ENCODE data around the gene KANSL1. TPM values are rescaled to one million over a fixed set of nuclear protein-coding genes. Genes with fewer than 3 reads are reported as not detected.
A peak's percentile ranks its signal among the peaks of the same experiment; 100 is the strongest.

KANSL1 gene
- total RNA-seq, 1 experiment from 2014 or later, result 72.7 TPM

- peaks cover 28% of the 10 kb centered on the region for H3K4me1 Mint-ChIP-seq
Measured at GRCh38 chr17:46029627-46030026, 163.6 kb downstream of the KANSL1 start.

DNA sequence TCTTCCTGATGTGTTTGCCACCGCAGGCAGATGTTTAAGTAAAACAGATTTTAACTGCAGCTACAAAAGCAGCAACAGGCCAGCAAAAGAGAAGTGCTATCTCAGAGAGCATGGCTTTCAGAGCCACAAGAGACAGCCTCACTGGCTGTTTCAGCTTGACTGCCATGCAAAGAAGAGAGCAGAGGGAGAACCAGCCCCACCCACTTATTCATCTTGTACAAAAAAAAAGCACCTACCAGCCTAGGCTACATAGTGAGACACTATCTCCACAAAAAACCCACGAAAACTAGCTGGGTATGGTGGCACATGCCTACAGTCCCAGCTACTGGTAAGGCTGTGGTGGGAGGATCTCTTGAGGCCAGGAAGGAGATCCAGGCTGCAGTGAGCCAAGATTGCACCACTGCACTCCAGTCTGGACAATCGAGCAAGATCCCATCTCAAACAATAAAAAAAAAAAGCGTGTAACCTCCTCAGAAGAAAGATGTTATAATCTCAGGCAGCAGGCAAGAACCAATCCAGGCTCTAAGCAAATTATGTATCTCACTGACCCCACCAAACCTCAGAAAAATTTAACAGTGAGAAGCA is 164.2 kb downstream of the KANSL1 start:
- POLR2A ChIA-PET, result no interaction called here
- CTCF ChIA-PET, result interaction anchor here (2.0 to 2.3 kb wide), 2 partner anchors 15 to 16 kb away, joined by 8 to 9 read pairs; no protein-coding TSS in a partner anchor

More at GRCh38 chr17:46029627-46030026, 163.6 kb downstream of the KANSL1 start:
- Mint-ChIP-seq H3K27ac (peak overlapping the region; percentile 67; the same call in 1 of the 2 replicates), H3K9me3 (no peaks in the 10 kb centered on the region), H3K27me3 (ENCODE audit: low read depth) (no peaks in the 10 kb centered on the region), H3K4me3 (no peak overlapping the region), H3K36me3 (peaks cover 51% of the 10 kb centered on the region)
- no peak for ATAC-seq
- no peak for TF ChIP-seq RORB (CRISPR knock-in tag; IDR thresholded peaks at IDR 0.05)
- TF ChIP-seq ATF3 (CRISPR knock-in tag; conservative IDR thresholded peaks at IDR 0.05), result no peak
- TF ChIP-seq ZNF425 (CRISPR knock-in tag; conservative IDR thresholded peaks at IDR 0.05), result no peak
- TF ChIP-seq FOXP4 (CRISPR knock-in tag; IDR thresholded peaks at IDR 0.05), result no peak
- no peak for DNase-seq (ENCODE audit: low spot score)
- POLR2A ChIA-PET, result no interaction called here
- CTCF ChIA-PET, result interaction anchor here (0.6 to 2.3 kb wide), 2 partner anchors 15 to 163 kb away, joined by 3 to 8 read pairs; partner anchors contain the start of gene KANSL1

DNA sequence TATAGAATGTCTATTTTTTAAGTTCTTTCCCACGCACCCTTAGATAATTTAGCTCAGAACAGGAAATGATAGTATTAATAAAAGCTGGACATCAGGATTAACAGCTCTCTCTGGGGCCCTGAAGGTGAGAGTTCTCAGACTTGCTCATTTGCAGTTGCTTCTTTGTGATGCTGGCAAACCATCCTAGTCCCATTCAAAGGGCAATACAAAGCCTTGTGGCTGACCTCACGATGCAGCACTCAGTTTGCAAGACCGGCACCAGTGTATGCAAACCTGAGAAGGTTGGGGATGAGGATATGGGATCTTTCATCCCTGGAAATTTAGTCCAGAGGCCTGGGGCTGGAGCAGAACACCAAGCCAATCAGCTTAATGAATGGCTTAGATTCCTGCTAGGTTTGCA is 164.9 kb downstream of the KANSL1 start:
- H3K4me3 Mint-ChIP-seq, result no peak overlapping the region
- H3K27ac Mint-ChIP-seq, result peak overlapping the region; percentile 82; the same call in 1 of the 2 replicates
- H3K4me1 Mint-ChIP-seq, result peaks cover 28% of the 10 kb centered on the region
- ATAC-seq (no peak), DNase-seq (ENCODE audit: low spot score) (no peak)
- no peaks in the 10 kb centered on the region for H3K9me3 Mint-ChIP-seq
- CTCF ChIA-PET, result interaction anchor here (2.0 kb wide), 1 partner anchor 16 kb away, joined by 9 read pairs; no protein-coding TSS in a partner anchor
- no peaks in the 10 kb centered on the region for H3K27me3 Mint-ChIP-seq (ENCODE audit: low read depth)
- H3K36me3 Mint-ChIP-seq, result peaks cover 42% of the 10 kb centered on the region
- POLR2A ChIA-PET, result no interaction called here
- TF ChIP-seq NR3C1 (CRISPR knock-in tag; conservative IDR thresholded peaks at IDR 0.05; ENCODE audit: low read depth), result no peak
- no peak for TF ChIP-seq MXD4 (CRISPR knock-in tag; IDR thresholded peaks at IDR 0.05; ENCODE audit: borderline replicate concordance)
- no peak for TF ChIP-seq STAT6 (CRISPR knock-in tag; conservative IDR thresholded peaks at IDR 0.05; ENCODE audit: low read depth)
- TF ChIP-seq PRDM15 (CRISPR knock-in tag; IDR thresholded peaks at IDR 0.05), result no peak
- no peak for TF ChIP-seq IRF2 (CRISPR knock-in tag; IDR thresholded peaks at IDR 0.05; ENCODE audit: borderline replicate concordance, low read depth)
- TF ChIP-seq ZNF425 (CRISPR knock-in tag; conservative IDR thresholded peaks at IDR 0.05), result no peak
- no peak for TF ChIP-seq GRHL2 (CRISPR knock-in tag; IDR thresholded peaks at IDR 0.05; ENCODE audit: insufficient replicate concordance, severe bottlenecking)
- no peak for TF ChIP-seq FOXP1 (CRISPR knock-in tag; IDR thresholded peaks at IDR 0.05; ENCODE audit: borderline replicate concordance)
- no peak for TF ChIP-seq NFATC4 (CRISPR knock-in tag; IDR thresholded peaks at IDR 0.05)
- no peak for TF ChIP-seq KAT7 (CRISPR knock-in tag; IDR thresholded peaks at IDR 0.05; ENCODE audit: borderline replicate concordance)
- TF ChIP-seq ZSCAN18 (CRISPR knock-in tag; IDR thresholded peaks at IDR 0.05), result no peak

More for the DNA sequence above, 164.2 kb downstream of the KANSL1 start:
- peaks cover 28% of the 10 kb centered on the region for H3K4me1 Mint-ChIP-seq
- peak overlapping the region; percentile 67 for H3K27ac Mint-ChIP-seq
- ATAC-seq, result no peak
- no peak overlapping the region for H3K4me3 Mint-ChIP-seq
- no peak for DNase-seq (ENCODE audit: low spot score)
- H3K27me3 Mint-ChIP-seq (ENCODE audit: low read depth), result no peaks in the 10 kb centered on the region
- H3K36me3 Mint-ChIP-seq, result peaks cover 47% of the 10 kb centered on the region
- TF ChIP-seq ZNF121 (CRISPR knock-in tag; IDR thresholded peaks at IDR 0.05) (peak; percentile 73; the same call in 1 of the 2 replicates), ZNF416 (CRISPR knock-in tag; IDR thresholded peaks at IDR 0.05) (no peak)
- H3K9me3 Mint-ChIP-seq, result no peaks in the 10 kb centered on the region

Measured in WTC11 (cell line).